ENCODE results near the gene HYDIN. TPM values are rescaled to one million over a fixed set of nuclear protein-coding genes. Genes with fewer than 3 reads are reported as not detected.

The HYDIN gene
- total and polyA plus RNA-seq, 9 of the 15 experiments (the other 6 are each of a cell fraction or from before 2014, with no cell fraction given) = 0.08 to 0.43 (median 0.14) TPM; not detected in 1

GRCh38 chr16:71259086-71259485, 28.6 kb upstream of the HYDIN start:
- 0% methylated on average over 5 of the region's 5 CpGs for WGBS (ENCODE audit: insufficient coverage, low coverage, missing lambda C conversion rate)
- intact Hi-C loops (cut with micrococcal nuclease) = no loop called here
- POLR2A ChIA-PET = no interaction called here
- TF ChIP-seq THAP12 (CRISPR knock-in tag; IDR thresholded peaks at IDR 0.05) (no peak), PHB (CRISPR knock-in tag; IDR thresholded peaks at IDR 0.05) (no peak), ZNF12 (CRISPR knock-in tag; IDR thresholded peaks at IDR 0.05) (no peak), HMGXB4 (CRISPR knock-in tag; IDR thresholded peaks at IDR 0.05) (no peak), ZNF584 (CRISPR knock-in tag; IDR thresholded peaks at IDR 0.05; ENCODE audit: low read depth) (no peak), SMAD4 (CRISPR knock-in tag; conservative IDR thresholded peaks at IDR 0.05) (no peak), ZNF717 (CRISPR knock-in tag; IDR thresholded peaks at IDR 0.05) (no peak), PCBP1 (IDR thresholded peaks at IDR 0.05; ENCODE audit: low read depth, low read length, poor library complexity, severe bottlenecking) (no peak), ZBTB5 (IDR thresholded peaks at IDR 0.05) (no peak), TFE3 (CRISPR knock-in tag; IDR thresholded peaks at IDR 0.05) (no peak), SRSF1 (IDR thresholded peaks at IDR 0.05; ENCODE audit: low read depth, low read length) (no peak)

More at GRCh38 chr16:71259086-71259485, 28.6 kb upstream of the HYDIN start:
- no peak for FAIRE-seq
- Histone ChIP-seq H3K4me1 (replicated peaks in 1 of 2; ENCODE audit: control insufficient read depth in 2 of 2, insufficient read depth in 2 of 2, low read length in 2 of 2) (no peaks in the 10 kb centered on the region), H3K9me1 (ENCODE audit: control insufficient read depth, insufficient read depth, low read length) (no peaks in the 10 kb centered on the region), H2AFZ (ENCODE audit: low read depth, low read length) (no peak overlapping the region), H3K4me2 (ENCODE audit: insufficient read depth, low read length) (no peak overlapping the region), H3K27ac (ENCODE audit: extremely low read depth, low read depth, low read length) (no peak overlapping the region), H4K20me1 (replicated peaks; ENCODE audit: control insufficient read depth, insufficient read depth, low read length) (no peaks in the 10 kb centered on the region), H3K27me3 (ENCODE audit: control insufficient read depth in 2 of 2, insufficient read depth in 2 of 2, low read length in 2 of 2) (peaks cover 3 to 10% of the 10 kb centered on the region in 2 experiments; a peak in 1 of 5 replicates), H3K9me3 (replicated peaks; ENCODE audit: control insufficient read depth, insufficient read depth, low read depth, low read length) (no peaks in the 10 kb centered on the region), H3K36me3 (ENCODE audit: control insufficient read depth, insufficient read depth, low read length) (no peaks in the 10 kb centered on the region), H3K4me3 (no peak overlapping the region), H3K9ac (ENCODE audit: insufficient read depth in 1 of 2, low read depth in 2 of 2, low read length in 2 of 2) (no peak overlapping the region), H3K79me2 (ENCODE audit: control insufficient read depth, insufficient read depth, low read length) (no peaks in the 10 kb centered on the region)
- in situ Hi-C loops (cut with MboI) = no loop called here
- BruUV-seq (replicated peaks) = no TSS peak
- no peak for ATAC-seq
- no peak for DNase-seq (ENCODE audit: extremely low read depth in 1 of 4, low spot score in 3 of 4)
- CTCF ChIA-PET (ENCODE audit: low intra/inter-chr PET ratio) = no interaction called here
